ENCODE results near the gene THEMIS2.
A peak's percentile ranks its signal among the peaks of the same experiment; 100 is the strongest.
"Not testable (repeated sequence)": the region's sequence is repeated elsewhere in the genome, so short reads cannot be mapped to it uniquely, and the experiment has no call there.

THEMIS2 gene

DNA sequence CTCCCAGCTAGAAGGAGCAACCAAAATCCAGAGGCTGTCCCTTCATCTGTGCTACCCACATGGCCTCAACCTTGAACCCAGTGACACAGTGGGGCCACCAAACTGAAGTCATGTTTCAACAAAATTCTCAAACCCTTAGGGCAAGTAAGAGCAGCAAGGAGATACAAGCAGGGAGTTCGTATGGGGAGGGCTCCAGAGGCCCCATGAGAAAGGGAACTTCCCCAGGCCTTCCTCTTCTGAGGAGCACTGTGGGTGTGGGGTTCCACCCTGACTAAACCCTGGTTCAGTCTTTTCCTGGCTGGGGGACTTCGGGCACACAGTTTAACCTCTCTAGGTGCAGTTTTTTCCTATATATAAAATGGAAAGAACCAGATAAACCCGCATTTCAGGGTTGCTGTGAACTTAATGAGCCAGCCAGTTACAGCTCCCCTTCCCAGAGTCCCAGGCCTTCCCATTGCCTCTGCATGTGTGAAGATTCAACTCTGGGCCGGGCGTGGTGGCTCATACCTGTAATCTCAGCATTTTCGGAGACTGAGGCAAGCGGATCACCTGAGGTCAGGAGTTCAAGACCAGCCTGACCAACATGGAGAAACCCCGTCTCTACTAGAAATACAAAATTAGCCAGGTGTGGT is 8.0 kb upstream of the THEMIS2 start:
- H3K4me3 ChIP-seq (ENCODE audit: low read depth in 1 of 2, low read length in 2 of 2): no peak overlapping the region
- H3K27me3 ChIP-seq (ENCODE audit: low read depth, low read length): no peaks in the 10 kb centered on the region
- H3K27ac ChIP-seq (ENCODE audit: low read length): peak overlapping the region; percentile 49
- no peaks in the 10 kb centered on the region for H3K9me3 ChIP-seq (ENCODE audit: control insufficient read depth in 1 of 2, low read length in 2 of 2)
- H3K4me1 ChIP-seq (ENCODE audit: control insufficient read depth in 1 of 2, insufficient read depth in 2 of 2, low read length in 2 of 2): peaks cover 0 to 3% of the 10 kb centered on the region in 2 donors
- H3K36me3 ChIP-seq (ENCODE audit: control insufficient read depth in 1 of 2, insufficient read depth in 2 of 2, low read length in 2 of 2): no peaks in the 10 kb centered on the region

DNA sequence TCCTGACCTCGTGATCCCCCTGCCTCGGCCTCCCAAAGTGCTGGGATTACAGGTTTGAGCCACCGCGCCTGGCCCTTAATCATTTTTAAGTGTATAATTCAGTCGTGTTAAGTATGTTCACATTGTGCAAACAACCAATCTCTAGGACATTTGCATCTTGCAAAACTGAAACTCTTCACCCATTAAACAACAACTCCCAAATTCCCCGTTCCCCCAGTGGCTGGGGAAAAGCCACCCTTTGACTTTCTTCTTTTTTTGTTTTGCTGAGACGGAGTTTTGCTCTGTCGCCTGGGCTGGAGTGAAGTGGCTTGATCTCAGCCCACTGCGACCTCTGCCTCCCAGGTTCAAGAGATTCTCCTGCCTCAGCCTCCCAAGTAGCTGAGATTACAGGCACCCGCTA is 6.5 kb upstream of the THEMIS2 start:
- Histone ChIP-seq H3K9me3 (ENCODE audit: control insufficient read depth in 1 of 2, low read length in 2 of 2) (no peaks in the 10 kb centered on the region), H3K27ac (ENCODE audit: low read length) (no peak overlapping the region), H3K27me3 (ENCODE audit: low read depth, low read length) (no peaks in the 10 kb centered on the region), H3K36me3 (ENCODE audit: control insufficient read depth in 1 of 2, insufficient read depth in 2 of 2, low read length in 2 of 2) (no peaks in the 10 kb centered on the region), H3K4me1 (ENCODE audit: control insufficient read depth in 1 of 2, insufficient read depth in 2 of 2, low read length in 2 of 2) (peaks cover 0 to 3% of the 10 kb centered on the region in 2 donors), H3K4me3 (ENCODE audit: low read depth in 1 of 2, low read length in 2 of 2) (no peak overlapping the region)

- no peak overlapping the region for H3K27ac ChIP-seq (ENCODE audit: low read length)
- H3K27me3 ChIP-seq (ENCODE audit: low read depth, low read length): no peaks in the 10 kb centered on the region
- no peaks in the 10 kb centered on the region for H3K36me3 ChIP-seq (ENCODE audit: control insufficient read depth in 1 of 2, insufficient read depth in 2 of 2, low read length in 2 of 2)
- no peaks in the 10 kb centered on the region for H3K9me3 ChIP-seq (ENCODE audit: control insufficient read depth in 1 of 2, low read length in 2 of 2)
- H3K4me3 ChIP-seq (ENCODE audit: low read depth in 1 of 2, low read length in 2 of 2): no peak overlapping the region
- H3K4me1 ChIP-seq (ENCODE audit: control insufficient read depth in 1 of 2, insufficient read depth in 2 of 2, low read length in 2 of 2): peaks cover 0 to 9% of the 10 kb centered on the region in 2 donors
These were observed 3.8 kb upstream of the THEMIS2 start for GRCh38 chr1:27868556-27868931.

- Histone ChIP-seq H3K27ac (ENCODE audit: low read length) (peak overlapping the region; percentile 58), H3K4me3 (ENCODE audit: low read depth in 1 of 2, low read length in 2 of 2) (no peak overlapping the region), H3K4me1 (ENCODE audit: control insufficient read depth in 1 of 2, insufficient read depth in 2 of 2, low read length in 2 of 2) (peaks cover 0 to 9% of the 10 kb centered on the region in 2 donors), H3K36me3 (ENCODE audit: control insufficient read depth in 1 of 2, insufficient read depth in 2 of 2, low read length in 2 of 2) (no peaks in the 10 kb centered on the region), H3K27me3 (ENCODE audit: low read depth, low read length) (no peaks in the 10 kb centered on the region), H3K9me3 (ENCODE audit: control insufficient read depth in 1 of 2, low read length in 2 of 2) (no peaks in the 10 kb centered on the region)
These were observed 3.2 kb upstream of the THEMIS2 start for GRCh38 chr1:27868932-27869718.

DNA sequence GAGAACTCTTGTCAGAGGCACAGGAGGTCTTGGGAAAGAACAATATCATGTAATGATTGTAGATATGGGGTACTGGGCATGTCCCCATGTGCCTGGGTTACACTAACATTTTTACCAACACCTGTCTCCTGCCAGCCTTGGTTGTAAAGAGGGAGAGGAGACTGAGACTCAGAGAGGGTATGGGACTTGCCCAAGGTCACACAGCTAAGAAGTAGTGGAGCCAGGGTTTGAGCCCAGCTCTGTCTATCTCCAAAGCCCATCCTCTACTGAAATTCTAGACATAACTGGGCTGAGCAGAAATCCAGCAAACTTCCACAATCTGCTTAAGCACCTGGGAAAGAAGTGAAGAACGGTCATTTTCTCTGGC is 2.6 kb upstream of the THEMIS2 start:
- Histone ChIP-seq H3K36me3 (ENCODE audit: control insufficient read depth in 1 of 2, insufficient read depth in 2 of 2, low read length in 2 of 2) (no peaks in the 10 kb centered on the region), H3K27me3 (ENCODE audit: low read depth, low read length) (no peaks in the 10 kb centered on the region), H3K4me1 (ENCODE audit: control insufficient read depth in 1 of 2, insufficient read depth in 2 of 2, low read length in 2 of 2) (peaks cover 0 to 9% of the 10 kb centered on the region in 2 donors), H3K4me3 (ENCODE audit: low read depth in 1 of 2, low read length in 2 of 2) (no peak overlapping the region), H3K9me3 (ENCODE audit: control insufficient read depth in 1 of 2, low read length in 2 of 2) (no peaks in the 10 kb centered on the region), H3K27ac (ENCODE audit: low read length) (peak overlapping the region; percentile 58)

DNA sequence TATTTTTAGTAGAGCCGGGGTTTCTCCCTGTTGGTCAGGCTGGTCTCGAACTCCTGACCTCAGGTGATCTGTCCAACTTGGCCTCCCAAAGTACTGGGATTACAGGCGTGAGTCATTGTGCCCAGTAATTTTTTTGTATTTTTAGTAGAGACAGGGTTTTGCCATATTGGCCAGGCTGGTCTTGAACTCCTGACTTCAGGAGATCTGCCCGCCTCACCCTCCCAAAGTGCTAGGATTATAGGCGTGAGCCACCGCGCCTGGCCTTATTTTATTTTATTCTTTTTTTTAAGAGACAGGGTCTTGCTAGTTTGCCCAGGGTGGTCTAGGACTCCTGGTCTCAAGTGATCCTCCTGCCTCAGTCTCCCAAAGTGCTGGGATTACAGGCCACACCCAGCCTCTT is 1.3 kb upstream of the THEMIS2 start:
- not testable (repeated sequence) for H3K27me3 ChIP-seq (ENCODE audit: low read depth, low read length); H3K9me3 ChIP-seq (ENCODE audit: control insufficient read depth in 1 of 2, low read length in 2 of 2); H3K27ac ChIP-seq (ENCODE audit: low read length); H3K4me1 ChIP-seq (ENCODE audit: control insufficient read depth in 1 of 2, insufficient read depth in 2 of 2, low read length in 2 of 2); H3K4me3 ChIP-seq (ENCODE audit: low read depth in 1 of 2, low read length in 2 of 2); H3K36me3 ChIP-seq (ENCODE audit: control insufficient read depth in 1 of 2, insufficient read depth in 2 of 2, low read length in 2 of 2)

GRCh38 chr1:27872802-27873551 is 633 bp downstream of the THEMIS2 start:
- Histone ChIP-seq H3K9me3 (ENCODE audit: control insufficient read depth in 1 of 2, low read length in 2 of 2) (no peaks in the 10 kb centered on the region), H3K27ac (ENCODE audit: low read length) (peak overlapping the region; percentile 84), H3K27me3 (ENCODE audit: low read depth, low read length) (no peaks in the 10 kb centered on the region), H3K4me1 (ENCODE audit: control insufficient read depth in 1 of 2, insufficient read depth in 2 of 2, low read length in 2 of 2) (peaks cover 0 to 9% of the 10 kb centered on the region in 2 donors), H3K36me3 (ENCODE audit: control insufficient read depth in 1 of 2, insufficient read depth in 2 of 2, low read length in 2 of 2) (no peaks in the 10 kb centered on the region), H3K4me3 (ENCODE audit: low read depth in 1 of 2, low read length in 2 of 2) (peak overlapping the region; percentile 71 to 85)

- Histone ChIP-seq H3K4me1 (ENCODE audit: control insufficient read depth in 1 of 2, insufficient read depth in 2 of 2, low read length in 2 of 2) (peaks cover 0 to 9% of the 10 kb centered on the region in 2 donors), H3K27ac (ENCODE audit: low read length) (peak overlapping the region; percentile 84), H3K36me3 (ENCODE audit: control insufficient read depth in 1 of 2, insufficient read depth in 2 of 2, low read length in 2 of 2) (no peaks in the 10 kb centered on the region), H3K9me3 (ENCODE audit: control insufficient read depth in 1 of 2, low read length in 2 of 2) (no peaks in the 10 kb centered on the region), H3K4me3 (ENCODE audit: low read depth in 1 of 2, low read length in 2 of 2) (peak overlapping the region; percentile 71 to 85), H3K27me3 (ENCODE audit: low read depth, low read length) (no peaks in the 10 kb centered on the region)
These were observed 1.5 kb downstream of the THEMIS2 start for GRCh38 chr1:27873671-27874384.

DNA sequence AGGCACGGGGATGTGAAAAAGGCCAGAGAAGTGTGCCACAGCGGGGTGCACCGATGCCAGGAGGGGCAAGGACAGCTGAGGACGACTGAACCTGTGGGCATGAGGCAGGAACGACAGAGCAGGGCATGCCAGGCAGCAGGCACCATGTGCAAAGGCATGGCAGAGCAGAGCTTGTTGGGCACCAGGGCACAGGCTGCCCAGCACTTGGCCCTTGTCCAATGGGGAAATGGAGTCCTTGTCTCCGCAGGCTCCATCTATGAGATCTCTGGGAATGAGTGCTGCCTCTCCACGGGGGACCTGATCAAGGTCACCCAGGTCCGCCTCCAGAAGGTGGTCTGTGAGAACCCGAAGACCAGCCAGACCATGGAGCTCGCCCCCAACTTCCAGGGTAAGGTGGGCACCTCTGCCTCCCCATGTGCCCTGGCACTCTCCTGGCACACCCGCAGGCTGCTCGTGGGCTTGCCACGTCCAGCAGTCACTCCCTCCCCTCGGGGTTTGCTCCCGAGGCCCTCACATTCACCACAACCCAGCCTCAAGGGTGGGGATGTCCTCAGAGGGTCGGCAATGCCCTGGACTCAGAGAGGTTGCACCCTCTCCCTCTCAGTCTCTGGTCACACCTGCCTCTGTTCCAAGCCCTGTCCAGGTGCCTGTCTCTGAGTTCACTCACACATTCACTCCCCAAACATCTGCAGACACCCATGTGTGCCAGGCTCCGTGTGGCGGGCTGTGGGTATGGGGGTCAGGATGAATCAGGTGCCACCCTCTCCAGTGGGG is 4.2 kb downstream of the THEMIS2 start:
- H3K36me3 ChIP-seq (ENCODE audit: control insufficient read depth in 1 of 2, insufficient read depth in 2 of 2, low read length in 2 of 2): no peaks in the 10 kb centered on the region
- H3K4me1 ChIP-seq (ENCODE audit: control insufficient read depth in 1 of 2, insufficient read depth in 2 of 2, low read length in 2 of 2): peaks cover 0 to 9% of the 10 kb centered on the region in 2 donors
- H3K27me3 ChIP-seq (ENCODE audit: low read depth, low read length): no peaks in the 10 kb centered on the region
- H3K9me3 ChIP-seq (ENCODE audit: control insufficient read depth in 1 of 2, low read length in 2 of 2): no peaks in the 10 kb centered on the region
- H3K27ac ChIP-seq (ENCODE audit: low read length): no peak overlapping the region
- no peak overlapping the region for H3K4me3 ChIP-seq (ENCODE audit: low read depth in 1 of 2, low read length in 2 of 2)

- Histone ChIP-seq H3K36me3 (ENCODE audit: control insufficient read depth in 1 of 2, insufficient read depth in 2 of 2, low read length in 2 of 2) (no peaks in the 10 kb centered on the region), H3K4me1 (ENCODE audit: control insufficient read depth in 1 of 2, insufficient read depth in 2 of 2, low read length in 2 of 2) (peaks cover 0 to 6% of the 10 kb centered on the region in 2 donors), H3K27me3 (ENCODE audit: low read depth, low read length) (no peaks in the 10 kb centered on the region), H3K4me3 (ENCODE audit: low read depth in 1 of 2, low read length in 2 of 2) (no peak overlapping the region), H3K9me3 (ENCODE audit: control insufficient read depth in 1 of 2, low read length in 2 of 2) (no peaks in the 10 kb centered on the region), H3K27ac (ENCODE audit: low read length) (no peak overlapping the region)
These were observed 4.7 kb downstream of the THEMIS2 start for GRCh38 chr1:27877115-27877416.
